Transverse colon (tissue), 3 donors: Measurements from ENCODE around the gene FLACC1.

Source experiments
- EP300 ChIP-seq: sonication (generic); formaldehyde crosslinking; IDR thresholded peaks from one replicate; pipeline ENCODE4 v1.6.1; 2017; ENCODE audit warnings: antibody characterized with exemption, low read depth
- POLR2A ChIP-seq: fragments of 450-650 bp; IDR thresholded peaks from one replicate; pipeline ENCODE4 v1.6.1; 2016; ENCODE audit warnings: antibody characterized with exemption, mild to moderate bottlenecking, moderate library complexity
- POLR2AphosphoS5 ChIP-seq, 3 donors: sonication (generic); formaldehyde crosslinking; IDR thresholded peaks; one replicate each; pipeline ENCODE4 v1.6.1; 2016; ENCODE audit warnings: antibody characterized with exemption in 3 of 3

- TF ChIP-seq POLR2AphosphoS5 (IDR thresholded peaks at IDR 0.05): no peak
- TF ChIP-seq POLR2A: no peak
- TF ChIP-seq EP300: no peak
Observed at GRCh38 chr2:201275990-201276389, 81.2 kb downstream of the FLACC1 start.
